Breast epithelium (tissue), 4 donors: Measurements from ENCODE around the gene CLIC6. TPM values are rescaled to one million over a fixed set of nuclear protein-coding genes. Genes with fewer than 3 reads are reported as not detected.

Source experiments
- DNase-seq, 2 donors: peaks; one replicate each; pipeline ENCODE4 v3.0.0-alpha.2; 2019; ENCODE audit warnings: low spot score in 2 of 2
- H3K27ac ChIP-seq, 2 donors: fragments of 200-600 bp; sonication (generic) in 1 of 2; one replicate each; pipeline ENCODE4 v1.5.1; 2016 to 2019; ENCODE audit warnings: mild to moderate bottlenecking in 1 of 2
- H3K27me3 ChIP-seq, 2 donors: fragments of 200-600 bp; sonication (generic) in 1 of 2; one replicate each; pipeline versions ENCODE4 v1.5.1 to v1.6.0; 2017 to 2019; ENCODE audit warnings: control low read depth in 1 of 2, mild to moderate bottlenecking in 1 of 2
- H3K36me3 ChIP-seq: fragments of 200-600 bp; one replicate; pipeline ENCODE4 v1.5.1; 2019
- H3K4me1 ChIP-seq, 2 donors: fragments of 200-600 bp; sonication (generic); one replicate each; pipeline ENCODE4 v1.5.1; 2016 to 2019; ENCODE audit warnings: control low read depth in 1 of 2
- H3K4me3 ChIP-seq, 3 donors: fragments of 200-600 bp; sonication (generic); 1 replicate in 2 of 3; 2 replicates in 1 of 3; pipeline ENCODE4 v1.5.1; 2016 to 2019; ENCODE audit warnings: mild to moderate bottlenecking in 3 of 3, moderate library complexity in 2 of 3
- H3K9me3 ChIP-seq, 2 donors: fragments of 200-600 bp; sonication (generic) in 1 of 2; one replicate each; pipeline ENCODE4 v1.5.1; 2016 to 2019; ENCODE audit warnings: control low read depth in 1 of 2
- POLR2A ChIP-seq: fragments of 450-650 bp; IDR thresholded peaks from one replicate; pipeline ENCODE4 v1.6.1; 2016; ENCODE audit warnings: antibody characterized with exemption, mild to moderate bottlenecking, moderate library complexity
- POLR2AphosphoS5 ChIP-seq, 3 donors: sonication (generic); formaldehyde crosslinking; IDR thresholded peaks; one replicate each; pipeline ENCODE4 v1.6.1; 2017; ENCODE audit warnings: antibody characterized with exemption in 3 of 3
- intact Hi-C: fragments of 100-400 bp; cut with DNase I; formaldehyde crosslinking; loops from one replicate; pipeline ENCODE4 v1.15.1; 2023; ENCODE audit warnings: low total_unique reads
- total RNA-seq, 3 donors: library from RNA; depleted of rRNA; stranded (reverse); fragments of >200 nt; gene quantifications; one replicate each; pipeline ENCODE4 v1.1.0, GENCODE V29; 2016
- TF ChIP-seq, protein P1 (sequence below), 3 donors: fragments of 450-650 bp; IDR thresholded peaks; one replicate each; pipeline ENCODE4 v1.5.1; 2016 to 2017; ENCODE audit warnings: antibody characterized with exemption in 3 of 3, mild to moderate bottlenecking in 3 of 3, moderate library complexity in 3 of 3

Gene CLIC6
- total RNA-seq, 3 donors from 2014 or later, result 10.0 to 34.1 (median 14.4) TPM

DNA sequence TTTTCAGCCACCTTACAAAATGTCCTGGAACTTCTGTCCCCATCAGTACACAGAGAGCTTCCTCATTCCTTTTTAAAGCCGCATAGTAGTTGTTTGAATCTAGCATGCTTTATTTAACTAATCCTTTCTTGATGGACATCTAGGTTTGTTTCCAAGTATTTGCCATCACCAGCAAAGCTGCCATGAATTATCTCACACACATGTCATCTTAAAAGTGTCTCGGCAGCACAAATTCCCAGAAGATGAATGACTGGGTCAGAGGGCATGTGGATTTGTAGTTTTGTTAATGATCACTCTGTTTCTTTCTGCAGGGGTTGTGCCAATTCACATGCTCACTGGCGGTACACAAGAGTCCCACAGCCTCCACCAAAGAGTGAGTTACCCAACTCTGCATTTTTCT is 68.3 kb downstream of the CLIC6 start:
- intact Hi-C loops, result no loop called here
- no peak for TF ChIP-seq POLR2A
- TF ChIP-seq, protein P1, sequence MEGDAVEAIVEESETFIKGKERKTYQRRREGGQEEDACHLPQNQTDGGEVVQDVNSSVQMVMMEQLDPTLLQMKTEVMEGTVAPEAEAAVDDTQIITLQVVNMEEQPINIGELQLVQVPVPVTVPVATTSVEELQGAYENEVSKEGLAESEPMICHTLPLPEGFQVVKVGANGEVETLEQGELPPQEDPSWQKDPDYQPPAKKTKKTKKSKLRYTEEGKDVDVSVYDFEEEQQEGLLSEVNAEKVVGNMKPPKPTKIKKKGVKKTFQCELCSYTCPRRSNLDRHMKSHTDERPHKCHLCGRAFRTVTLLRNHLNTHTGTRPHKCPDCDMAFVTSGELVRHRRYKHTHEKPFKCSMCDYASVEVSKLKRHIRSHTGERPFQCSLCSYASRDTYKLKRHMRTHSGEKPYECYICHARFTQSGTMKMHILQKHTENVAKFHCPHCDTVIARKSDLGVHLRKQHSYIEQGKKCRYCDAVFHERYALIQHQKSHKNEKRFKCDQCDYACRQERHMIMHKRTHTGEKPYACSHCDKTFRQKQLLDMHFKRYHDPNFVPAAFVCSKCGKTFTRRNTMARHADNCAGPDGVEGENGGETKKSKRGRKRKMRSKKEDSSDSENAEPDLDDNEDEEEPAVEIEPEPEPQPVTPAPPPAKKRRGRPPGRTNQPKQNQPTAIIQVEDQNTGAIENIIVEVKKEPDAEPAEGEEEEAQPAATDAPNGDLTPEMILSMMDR (IDR thresholded peaks at IDR 0.05), result no peak
- no peak for TF ChIP-seq POLR2AphosphoS5 (IDR thresholded peaks at IDR 0.05)
- no peaks in the 10 kb centered on the region for H3K9me3 ChIP-seq
- no peaks in the 10 kb centered on the region for H3K36me3 ChIP-seq
- peak overlapping the region; percentile 87 to 92 for H3K27ac ChIP-seq
- DNase-seq, result no peak
- H3K27me3 ChIP-seq, result no peaks in the 10 kb centered on the region
- no peak overlapping the region for H3K4me3 ChIP-seq
- H3K4me1 ChIP-seq, result peaks cover 0 to 3% of the 10 kb centered on the region in 2 donors

DNA sequence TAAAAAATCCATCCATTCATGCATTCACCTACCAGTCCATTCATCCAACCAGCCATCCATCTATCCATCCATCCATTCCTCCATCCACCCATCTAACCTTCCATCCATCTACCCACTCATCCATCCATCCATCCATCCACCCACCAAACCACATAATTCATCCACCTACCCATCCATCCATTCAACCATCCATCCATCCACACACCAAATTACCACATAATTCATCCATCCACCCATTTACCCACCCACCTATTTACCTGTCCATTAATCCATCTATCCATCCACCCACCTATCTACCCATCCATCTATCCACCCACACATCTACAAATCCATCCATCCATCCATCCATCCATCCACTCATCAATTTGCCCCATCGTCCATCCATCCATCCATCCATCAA is 71.4 kb downstream of the CLIC6 start:
- intact Hi-C loops, result loop anchor here (10.0 kb wide), 1 partner anchor 1105 kb away; no protein-coding TSS in a partner anchor
- TF ChIP-seq, protein P1 (IDR thresholded peaks at IDR 0.05), result no peak
- TF ChIP-seq POLR2A (no peak), POLR2AphosphoS5 (IDR thresholded peaks at IDR 0.05) (no peak)

DNA sequence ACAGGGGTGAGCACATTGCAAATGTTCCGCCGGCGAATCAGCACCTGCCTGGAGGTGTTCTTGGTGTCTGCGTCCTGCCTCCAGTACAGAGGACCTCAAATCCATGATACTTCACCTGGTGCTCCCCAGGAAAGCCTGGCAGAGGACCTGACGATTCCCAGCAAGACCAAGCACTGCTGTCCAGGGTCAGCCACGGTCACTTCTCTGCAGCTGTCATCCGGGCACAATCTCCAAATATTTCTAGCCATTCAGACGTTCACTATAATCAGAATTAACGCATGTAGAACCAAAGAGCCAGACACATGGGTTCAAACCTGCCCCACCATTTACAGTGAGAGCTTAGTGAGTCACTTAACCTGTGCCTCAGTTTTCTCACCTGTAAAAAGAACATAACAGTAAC is 74.5 kb downstream of the CLIC6 start:
- TF ChIP-seq POLR2AphosphoS5 (IDR thresholded peaks at IDR 0.05) (no peak), POLR2A (no peak)
- TF ChIP-seq, protein P1 (IDR thresholded peaks at IDR 0.05), result no peak
- no peaks in the 10 kb centered on the region for H3K36me3 ChIP-seq
- DNase-seq, result no peak
- intact Hi-C loops, result loop anchor here (10.0 kb wide), 1 partner anchor 1102 kb away; no protein-coding TSS in a partner anchor
- no peaks in the 10 kb centered on the region for H3K27me3 ChIP-seq
- no peak overlapping the region for H3K4me3 ChIP-seq
- no peaks in the 10 kb centered on the region for H3K9me3 ChIP-seq
- H3K27ac ChIP-seq, result peak overlapping the region; percentile 81 to 83
- H3K4me1 ChIP-seq, result peaks cover 3 to 11% of the 10 kb centered on the region in 2 donors

More for the DNA sequence above, 71.4 kb downstream of the CLIC6 start:
- peaks cover 3 to 4% of the 10 kb centered on the region in 2 donors for H3K4me1 ChIP-seq
- no peaks in the 10 kb centered on the region for H3K36me3 ChIP-seq
- no peak overlapping the region for H3K4me3 ChIP-seq
- DNase-seq, result no peak
- H3K27me3 ChIP-seq, result no peaks in the 10 kb centered on the region
- no peak overlapping the region for H3K27ac ChIP-seq
- H3K9me3 ChIP-seq, result no peaks in the 10 kb centered on the region

DNA sequence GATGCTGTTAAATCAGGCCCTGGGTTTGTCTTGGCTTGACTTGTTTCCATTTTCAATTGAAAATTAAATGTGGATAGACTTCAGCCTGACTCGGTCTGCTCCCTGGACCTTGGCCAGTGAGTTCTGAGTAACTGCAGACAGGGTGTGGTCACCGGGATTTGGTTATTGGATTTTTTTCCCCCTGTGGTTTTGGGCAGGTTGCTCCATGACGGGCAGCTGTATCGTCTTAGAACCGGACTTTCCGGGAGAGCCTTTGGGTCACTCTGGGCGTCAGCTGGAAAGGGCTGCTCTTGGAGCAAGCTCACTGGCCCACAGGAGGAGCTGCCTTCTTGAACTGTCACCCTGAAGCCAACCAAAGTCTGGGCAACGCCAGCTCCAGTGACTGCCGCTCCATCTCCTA is 75.0 kb downstream of the CLIC6 start:
- intact Hi-C loops, result loop anchor here (10.0 kb wide), 1 partner anchor 1101 kb away; no protein-coding TSS in a partner anchor
- H3K4me1 ChIP-seq, result peaks cover 3 to 11% of the 10 kb centered on the region in 2 donors
- TF ChIP-seq POLR2A (no peak), POLR2AphosphoS5 (IDR thresholded peaks at IDR 0.05) (no peak)
- TF ChIP-seq, protein P1 (IDR thresholded peaks at IDR 0.05), result no peak
- H3K4me3 ChIP-seq, result no peak overlapping the region
- no peaks in the 10 kb centered on the region for H3K36me3 ChIP-seq
- H3K27me3 ChIP-seq, result no peaks in the 10 kb centered on the region
- no peaks in the 10 kb centered on the region for H3K9me3 ChIP-seq
- H3K27ac ChIP-seq, result peak overlapping the region; percentile 81 to 83
- DNase-seq, result peak; percentile 65 to 82

DNA sequence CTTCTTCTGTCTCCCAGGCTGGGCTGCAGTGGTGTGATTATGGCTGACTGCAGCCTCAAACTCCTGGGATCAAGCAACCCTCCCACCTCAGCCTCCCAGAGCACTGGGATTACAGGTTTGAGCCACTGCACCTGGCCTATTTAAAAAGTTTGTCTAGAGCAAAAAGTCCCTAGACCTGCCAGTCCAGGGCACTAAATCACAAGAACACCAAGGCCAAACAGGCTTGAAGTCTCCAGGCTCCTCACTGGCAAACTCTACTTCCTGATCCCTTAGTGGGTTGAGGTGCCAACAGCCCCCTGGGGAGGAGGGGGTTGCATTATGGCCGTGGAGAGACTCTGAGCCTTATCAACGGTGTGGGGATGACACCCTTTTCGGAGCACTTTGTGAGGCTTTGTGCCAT is 76.0 kb downstream of the CLIC6 start:
- no peaks in the 10 kb centered on the region for H3K9me3 ChIP-seq
- H3K27ac ChIP-seq, result peak overlapping the region; percentile 54 to 63
- peaks cover 3 to 11% of the 10 kb centered on the region in 2 donors for H3K4me1 ChIP-seq
- no peaks in the 10 kb centered on the region for H3K27me3 ChIP-seq
- DNase-seq, result no peak
- no peak for TF ChIP-seq POLR2A
- TF ChIP-seq, protein P1 (IDR thresholded peaks at IDR 0.05), result no peak
- no peak for TF ChIP-seq POLR2AphosphoS5 (IDR thresholded peaks at IDR 0.05)
- no peak overlapping the region for H3K4me3 ChIP-seq
- intact Hi-C loops, result loop anchor here (10.0 kb wide), 1 partner anchor 1100 kb away; no protein-coding TSS in a partner anchor
- H3K36me3 ChIP-seq, result no peaks in the 10 kb centered on the region
